Measurements from ENCODE around the gene RAB22A.

GRCh38 chr20:58395604-58396003, 86.1 kb downstream of the RAB22A start:
- TF ChIP-seq CTCF (conservative IDR thresholded peaks at IDR 0.05; ENCODE audit: low read depth, low read length) = no peak
- TF ChIP-seq POLR2A (IDR thresholded peaks at IDR 0.05; ENCODE audit: low read depth, low read length) = no peak

Measured in IMR-90 (cell line).